ENCODE measurements around the gene POU2F3.
"Not testable (repeated sequence)": the region's sequence is repeated elsewhere in the genome, so short reads cannot be mapped to it uniquely, and the experiment has no call there.

POU2F3 gene

DNA sequence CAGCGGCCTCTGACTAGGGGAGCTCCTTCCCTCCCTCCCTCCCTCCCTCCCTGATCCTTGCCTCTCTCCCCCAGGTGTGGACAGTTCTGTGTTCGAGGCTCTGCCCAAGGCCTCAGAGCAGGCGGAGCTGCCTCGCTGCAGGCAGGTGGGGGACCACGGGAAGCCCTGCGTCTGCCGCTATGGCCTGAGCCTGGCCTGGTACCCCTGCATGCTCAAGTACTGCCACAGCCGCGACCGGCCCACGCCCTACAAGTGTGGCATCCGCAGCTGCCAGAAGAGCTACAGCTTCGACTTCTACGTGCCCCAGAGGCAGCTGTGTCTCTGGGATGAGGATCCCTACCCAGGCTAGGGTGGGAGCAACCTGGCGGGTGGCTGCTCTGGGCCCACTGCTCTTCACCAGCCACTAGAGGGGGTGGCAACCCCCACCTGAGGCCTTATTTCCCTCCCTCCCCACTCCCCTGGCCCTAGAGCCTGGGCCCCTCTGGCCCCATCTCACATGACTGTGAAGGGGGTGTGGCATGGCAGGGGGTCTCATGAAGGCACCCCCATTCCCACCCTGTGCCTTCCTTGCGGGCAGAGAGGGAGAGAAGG is 11.1 kb upstream of the POU2F3 start:
- no peak for DNase-seq

DNA sequence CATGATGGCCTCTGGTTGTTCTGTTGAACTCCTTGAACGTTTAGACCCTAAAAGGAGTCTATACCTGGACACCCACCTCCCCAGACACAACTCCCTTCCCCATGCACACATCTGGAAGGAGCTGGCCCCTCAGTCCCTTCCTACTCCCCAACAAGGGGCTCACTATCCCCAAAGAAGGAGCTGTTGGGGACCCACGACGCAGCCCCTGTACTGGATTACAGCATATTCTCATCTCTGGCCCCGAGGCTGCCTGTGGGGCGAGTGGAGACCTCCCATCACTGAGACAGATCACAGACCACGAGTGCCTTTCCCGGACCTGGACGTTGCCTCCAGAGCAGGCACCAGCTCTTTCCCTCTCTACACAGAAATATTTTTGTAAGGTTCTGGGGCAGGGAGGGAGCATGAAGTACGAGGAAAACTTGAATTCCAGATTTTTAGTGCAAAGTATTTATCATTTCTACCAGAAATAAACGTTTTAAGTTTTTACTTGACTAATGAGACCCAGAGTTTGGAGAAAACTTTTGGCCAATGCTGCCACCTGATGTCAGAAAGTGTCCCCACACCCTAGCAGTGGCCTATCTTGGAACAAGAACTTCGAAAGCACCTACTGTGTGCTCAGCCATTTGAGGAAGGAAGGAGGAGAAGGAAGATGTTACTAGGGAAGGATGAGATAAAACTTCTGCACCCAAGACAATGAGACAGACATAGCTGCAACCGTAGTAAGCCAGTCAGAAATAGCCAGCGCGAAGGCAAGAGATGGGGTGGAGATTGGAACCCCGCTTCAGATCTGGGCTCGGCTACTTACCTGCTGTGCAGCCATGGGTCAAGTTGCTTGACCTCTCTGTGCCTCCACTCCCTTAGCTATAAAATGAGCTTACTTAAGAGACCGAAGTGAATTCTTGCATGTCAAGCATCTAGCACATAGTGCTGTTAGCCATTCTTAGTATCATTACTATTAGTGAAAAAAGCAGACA is 10.2 kb upstream of the POU2F3 start:
- no peak for DNase-seq

DNA sequence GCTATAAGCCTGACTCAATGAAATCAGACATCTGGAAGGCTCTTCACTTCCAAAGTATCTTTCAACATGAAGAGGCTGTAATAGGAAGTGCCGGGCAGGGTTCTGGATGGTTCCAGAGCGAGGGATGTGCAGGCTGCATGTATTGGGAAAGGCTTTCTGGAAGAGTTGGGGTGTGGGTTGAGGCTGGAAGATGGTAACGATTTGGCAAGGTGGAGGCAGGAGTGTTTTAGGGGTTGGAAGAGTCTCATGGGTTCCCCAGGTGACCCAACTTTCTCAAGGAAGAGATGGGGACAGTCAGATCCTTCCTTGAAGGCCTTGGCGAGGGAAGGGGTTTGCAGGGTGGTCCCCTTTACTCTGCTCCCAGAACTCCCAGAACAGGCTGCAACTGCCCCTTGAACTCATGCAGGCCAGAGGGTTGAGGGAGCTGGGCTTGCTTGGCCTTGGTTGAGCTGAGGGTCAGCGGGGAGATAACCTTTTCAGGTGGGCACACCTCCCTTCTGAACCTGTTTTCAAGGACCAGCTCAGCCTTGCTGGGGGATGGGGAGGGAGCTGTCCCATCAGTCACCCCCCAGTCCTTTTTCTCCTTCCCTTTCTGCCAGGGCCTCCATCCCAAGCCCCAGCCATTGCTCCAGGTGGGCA is 9.4 kb upstream of the POU2F3 start:
- DNase-seq, result no peak

DNA sequence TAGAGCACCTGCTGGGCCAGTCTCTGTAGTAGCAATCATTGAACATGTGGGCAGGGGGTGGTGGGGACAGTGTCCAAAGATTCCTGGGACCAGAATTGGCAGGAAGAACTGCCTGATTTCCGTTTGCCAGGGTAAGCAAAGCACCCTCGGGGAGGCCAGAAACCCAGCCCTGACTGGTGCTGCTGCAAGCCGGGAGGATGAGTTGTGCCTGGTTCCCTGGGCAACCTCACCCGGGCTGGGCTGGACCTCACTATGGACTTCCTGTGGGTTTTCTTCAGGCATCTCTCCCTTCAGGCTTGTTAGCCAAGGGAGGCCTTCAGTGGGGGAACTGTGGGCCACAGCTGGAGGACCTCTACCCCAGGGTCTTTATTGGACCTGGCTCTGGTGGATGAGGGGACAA is 8.0 kb upstream of the POU2F3 start:
- DNase-seq, result no peak

DNA sequence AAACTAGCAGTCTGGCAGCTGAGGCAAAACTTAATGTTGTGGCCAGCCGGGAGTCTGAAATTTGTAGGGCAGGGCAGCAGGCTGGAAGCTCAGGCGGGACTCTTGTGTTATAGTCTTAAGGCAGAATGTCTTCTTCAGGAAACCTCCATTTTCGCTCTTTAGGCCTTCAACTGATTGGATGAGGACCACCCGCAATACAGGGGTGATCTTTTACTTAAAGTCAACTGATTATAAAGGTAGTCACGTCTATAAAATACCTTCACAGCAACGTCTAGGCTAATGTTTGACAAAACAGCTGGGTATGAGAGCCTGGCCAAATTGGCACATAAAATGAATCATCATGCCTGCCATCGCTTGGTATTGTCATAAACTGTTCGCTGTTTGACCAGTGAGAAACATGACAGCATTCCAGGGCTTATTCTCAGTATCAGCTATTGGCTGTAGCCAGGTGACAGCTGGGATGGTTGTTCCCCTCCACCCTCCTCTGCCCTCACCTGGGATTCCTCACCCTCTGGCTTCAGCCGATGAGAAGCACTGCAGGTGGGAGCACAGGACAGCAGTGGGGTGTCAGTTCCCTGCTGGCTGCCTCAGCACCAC is 6.6 kb upstream of the POU2F3 start:
- DNase-seq, result no peak

DNA sequence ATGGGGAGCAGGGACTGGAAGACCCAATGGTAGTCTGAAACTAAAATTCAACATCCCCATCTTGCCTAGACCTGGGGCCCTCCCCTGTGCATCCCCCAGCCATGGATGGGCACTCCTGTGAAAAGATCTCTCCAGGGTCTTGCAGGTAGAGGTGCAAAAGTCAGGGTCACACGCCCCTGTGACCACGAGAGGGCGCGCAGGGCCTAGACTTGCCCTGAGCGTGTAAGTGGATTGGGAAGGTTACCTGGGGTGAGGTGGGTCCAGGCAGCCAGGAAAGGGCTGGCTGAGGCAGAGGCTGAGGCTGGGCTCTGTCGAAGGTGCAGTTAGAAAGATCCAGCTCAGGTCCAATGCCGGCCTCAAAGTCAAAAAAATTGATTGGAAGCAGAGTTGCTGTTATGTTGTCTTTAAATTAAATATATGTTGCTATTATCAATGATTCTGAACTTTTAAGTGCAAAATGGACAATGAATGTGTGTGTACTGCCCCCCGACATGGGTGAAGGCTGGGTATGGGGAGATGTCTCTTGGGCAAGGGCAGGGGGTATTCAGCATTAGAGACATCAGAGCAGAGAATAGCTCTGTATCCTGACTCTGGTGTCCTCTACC is 4.8 kb upstream of the POU2F3 start:
- peak; percentile 40 for DNase-seq

DNA sequence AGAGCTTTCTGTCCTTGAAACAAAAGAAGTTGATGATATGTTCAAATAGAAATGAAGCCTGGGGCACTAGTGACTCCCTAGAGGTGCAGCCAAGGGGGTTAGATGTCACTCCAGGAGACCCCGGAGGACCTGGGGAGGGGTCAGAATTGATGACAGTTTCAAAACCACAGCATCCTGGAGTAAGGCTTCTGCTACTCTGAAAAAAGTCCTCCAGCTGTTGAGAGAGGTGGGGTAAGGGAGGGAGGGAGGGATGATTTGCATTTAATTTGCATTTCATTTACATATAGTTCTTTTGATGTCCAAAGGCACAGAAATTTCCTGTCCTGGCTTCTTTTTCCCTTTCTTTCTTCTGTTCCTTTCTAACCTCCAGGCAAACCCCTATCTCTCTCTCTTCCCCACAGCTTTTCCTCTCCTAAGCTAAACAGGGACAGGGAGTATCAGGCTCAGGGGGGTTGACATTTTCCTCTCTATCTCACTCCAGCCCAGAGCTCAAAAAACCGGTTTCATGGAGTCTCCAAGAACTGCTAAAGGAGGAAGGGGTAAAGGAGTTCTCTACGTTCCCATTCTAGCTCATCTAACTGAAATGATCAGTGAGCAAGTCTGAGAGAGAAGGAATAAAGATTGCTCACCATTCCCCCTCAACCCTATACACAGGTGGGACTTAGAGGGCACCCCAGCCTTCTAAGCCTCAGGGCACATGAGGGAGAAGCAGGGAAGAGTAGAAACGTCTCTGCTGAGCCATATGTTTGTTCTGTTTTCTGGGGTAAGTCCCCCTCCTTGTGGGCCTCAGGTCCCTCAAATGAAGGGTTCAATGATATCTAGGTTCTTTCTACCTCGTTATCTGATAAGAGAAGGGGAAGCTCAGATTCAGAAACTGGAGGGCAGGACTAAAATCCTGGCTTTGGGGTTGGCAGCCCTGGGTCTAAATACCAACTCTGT is 3.5 kb upstream of the POU2F3 start:
- no peak for DNase-seq

DNA sequence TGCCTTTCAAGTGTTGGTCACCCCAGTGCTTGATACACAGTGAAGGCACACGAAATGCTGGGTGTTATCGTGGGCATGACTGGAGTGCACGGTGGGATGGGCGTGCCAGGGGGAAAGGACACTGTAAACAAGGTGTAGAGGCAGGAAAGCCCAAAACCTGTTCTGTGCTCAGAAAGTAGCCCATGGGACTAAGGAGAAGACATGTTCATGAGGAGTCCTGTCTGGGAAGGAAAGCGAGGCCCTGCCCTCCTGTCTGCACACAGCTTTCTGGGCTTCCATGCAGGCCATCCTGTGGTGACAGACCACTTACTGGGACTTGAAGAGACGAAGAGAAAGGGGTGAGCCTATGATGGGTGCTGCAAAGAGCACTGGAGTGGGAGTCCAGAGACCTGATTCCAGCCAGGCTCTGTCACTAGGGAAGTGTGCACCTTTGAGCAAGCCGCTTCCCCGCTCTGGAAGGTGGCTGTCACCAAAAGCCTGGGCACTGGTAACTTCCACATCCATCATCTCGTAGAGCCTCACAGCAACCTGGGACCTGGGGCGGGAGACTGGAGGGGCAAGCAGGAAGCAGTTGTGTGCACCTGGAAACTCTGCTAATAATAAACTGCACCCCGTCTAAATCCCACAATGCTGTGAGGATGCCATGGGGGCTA is 846 bp upstream of the POU2F3 start:
- DNase-seq, result no peak

DNA sequence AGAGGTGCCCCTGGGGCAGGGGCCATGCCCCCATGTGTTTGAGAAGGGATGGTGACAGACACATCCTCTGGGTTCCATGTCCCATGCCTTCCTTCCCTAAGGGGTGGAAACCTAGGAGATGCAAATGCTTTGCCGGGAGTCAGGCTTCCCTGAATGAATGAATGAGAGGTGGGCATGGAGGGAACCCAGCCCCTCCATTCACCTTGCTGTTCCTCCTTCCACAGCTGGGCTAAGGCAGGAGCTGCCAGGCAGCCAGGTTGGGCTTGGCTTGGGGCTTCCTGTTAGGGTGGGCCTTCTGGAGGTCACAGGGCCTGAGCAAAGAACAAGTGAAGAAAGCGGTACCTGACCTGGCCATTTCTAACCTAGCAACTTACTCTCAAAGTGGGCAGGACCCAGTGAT is 926 bp downstream of the POU2F3 start:
- DNase-seq, result no peak

DNA sequence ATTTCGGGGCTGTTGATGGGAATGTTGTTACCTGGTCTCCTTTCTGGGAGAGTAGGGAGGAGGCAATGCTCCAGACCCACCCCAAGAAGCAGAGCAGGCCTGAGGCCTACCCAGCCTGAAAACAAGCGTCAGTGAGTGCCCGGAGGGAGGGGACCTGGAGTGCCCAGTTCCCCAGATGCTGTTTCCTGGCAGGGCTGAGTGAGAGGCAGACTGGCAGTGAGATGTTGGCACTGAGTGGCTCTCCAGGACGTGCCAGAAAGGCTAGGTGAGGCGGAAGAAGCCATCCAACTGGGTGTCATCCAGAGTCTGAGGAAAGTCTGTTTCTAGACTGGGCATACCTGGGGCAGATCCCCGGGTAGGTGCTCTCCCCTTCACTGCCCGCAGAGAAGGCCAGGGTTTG is 1.3 kb downstream of the POU2F3 start:
- no peak for DNase-seq

DNA sequence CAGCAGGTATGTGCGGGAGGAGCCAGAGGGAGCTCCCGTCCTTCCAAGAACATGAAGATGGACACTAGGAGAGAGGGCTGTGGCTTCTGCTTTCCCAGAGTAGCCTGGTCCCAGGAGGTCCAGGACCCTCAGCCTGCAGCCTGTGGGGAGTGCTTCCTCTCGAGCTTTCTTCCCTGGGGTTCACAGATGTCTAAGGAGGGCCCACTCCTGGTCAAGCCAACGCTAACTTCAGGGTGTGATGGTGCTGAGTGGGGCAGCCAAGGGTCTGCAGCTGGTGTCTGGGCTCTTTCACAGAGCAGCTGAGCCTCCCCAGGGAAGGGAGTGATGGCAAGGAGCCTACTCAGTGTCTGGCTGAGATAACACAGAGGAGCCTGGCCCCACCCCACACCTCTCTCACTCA is 3.3 kb downstream of the POU2F3 start:
- no peak for DNase-seq

DNA sequence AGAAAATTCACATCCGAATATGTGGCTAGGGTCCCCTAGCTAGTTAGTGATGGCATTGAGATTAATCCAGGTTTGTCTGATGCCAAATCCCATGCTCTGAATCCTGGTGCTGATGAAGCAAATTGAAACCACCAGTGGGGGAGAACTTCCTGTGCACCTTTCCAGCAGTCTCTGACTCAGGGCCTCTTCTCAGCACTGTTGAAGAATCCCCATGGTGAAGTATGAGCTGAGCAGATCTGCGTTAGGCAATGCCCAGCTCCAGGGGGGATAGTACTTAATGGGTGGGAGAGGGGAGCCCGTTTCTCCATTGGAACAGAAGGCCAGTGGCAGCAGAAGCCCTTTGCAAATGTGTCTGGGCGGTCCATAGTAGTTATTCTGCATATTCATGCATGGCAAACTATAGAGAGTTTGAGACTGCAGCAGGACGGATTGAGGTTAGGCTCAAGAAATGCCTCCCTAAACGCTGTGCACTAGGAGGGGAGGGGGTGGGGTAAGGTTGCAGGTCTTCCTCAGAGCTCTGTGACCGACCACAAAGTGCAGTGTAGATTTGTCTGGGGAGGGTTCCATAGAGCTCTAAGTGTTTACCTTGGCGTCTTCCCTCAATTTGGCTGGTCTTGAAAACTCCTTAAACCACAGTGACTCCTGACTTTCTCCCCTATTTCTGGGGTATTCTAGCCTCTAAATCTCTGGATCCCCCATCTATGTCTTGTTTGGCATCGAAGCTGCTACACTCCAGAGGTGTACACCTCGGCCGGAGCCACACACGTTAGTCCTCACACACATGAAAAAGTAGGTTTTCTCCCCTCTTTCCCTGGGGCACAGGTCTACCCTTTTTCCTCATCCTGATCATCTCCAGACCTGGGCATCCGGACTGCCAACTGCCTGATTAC is 4.8 kb downstream of the POU2F3 start:
- DNase-seq, result no peak

DNA sequence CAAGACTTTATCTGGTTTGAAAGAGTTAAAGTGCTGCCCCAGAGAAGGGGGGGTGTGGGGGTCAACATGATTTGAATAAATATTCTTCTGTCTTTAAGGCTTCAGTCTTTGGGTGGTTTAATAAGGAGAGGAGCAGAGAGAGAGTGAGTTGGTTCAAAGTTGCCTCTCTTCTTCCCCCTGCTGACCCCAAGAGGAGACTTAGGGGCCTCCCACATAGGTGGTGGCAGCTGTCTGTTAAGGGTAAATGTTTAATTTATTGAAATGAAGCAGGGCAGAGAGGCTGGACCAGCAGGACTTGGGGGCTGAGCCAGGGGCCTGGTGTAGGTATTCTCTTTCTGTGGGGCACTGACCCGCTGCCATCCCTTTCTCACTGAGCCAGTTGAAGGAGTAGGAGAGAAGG is 5.5 kb downstream of the POU2F3 start:
- no peak for DNase-seq

DNA sequence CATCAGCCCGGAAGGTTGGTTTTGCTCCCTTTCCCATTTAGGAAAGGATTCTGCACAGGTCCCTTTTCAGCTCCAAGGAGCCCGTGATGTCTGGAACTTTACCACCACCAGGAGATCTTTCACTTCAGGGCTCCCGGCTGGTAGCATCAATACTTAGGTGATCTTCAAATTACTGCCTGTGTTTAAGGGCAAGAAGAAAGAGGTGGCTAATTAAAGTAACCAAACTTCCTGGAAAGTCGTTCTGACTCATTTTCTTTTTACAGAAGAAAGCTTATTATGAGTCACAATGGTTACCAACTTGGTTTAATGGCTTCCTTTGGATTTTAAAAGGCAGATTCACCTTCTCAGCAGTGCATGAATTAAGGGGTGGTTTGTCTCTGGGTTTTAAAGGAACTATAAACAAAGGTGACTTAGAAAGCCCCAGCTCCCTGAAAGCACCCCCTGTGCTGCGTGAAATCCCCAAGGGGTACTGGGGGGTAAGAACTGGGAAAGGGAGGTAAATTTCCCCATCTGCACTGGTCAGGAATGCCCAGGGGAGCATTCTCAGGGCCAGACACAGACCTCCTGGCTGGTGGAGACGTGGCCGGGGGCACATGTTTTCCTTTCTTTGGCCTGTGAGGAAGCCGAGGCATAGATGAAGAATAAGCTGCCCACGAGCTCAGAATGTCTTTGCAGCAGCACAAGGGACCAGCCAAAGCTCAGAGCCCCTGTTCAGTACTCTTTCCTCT is 8.8 kb downstream of the POU2F3 start:
- DNase-seq, result no peak

DNA sequence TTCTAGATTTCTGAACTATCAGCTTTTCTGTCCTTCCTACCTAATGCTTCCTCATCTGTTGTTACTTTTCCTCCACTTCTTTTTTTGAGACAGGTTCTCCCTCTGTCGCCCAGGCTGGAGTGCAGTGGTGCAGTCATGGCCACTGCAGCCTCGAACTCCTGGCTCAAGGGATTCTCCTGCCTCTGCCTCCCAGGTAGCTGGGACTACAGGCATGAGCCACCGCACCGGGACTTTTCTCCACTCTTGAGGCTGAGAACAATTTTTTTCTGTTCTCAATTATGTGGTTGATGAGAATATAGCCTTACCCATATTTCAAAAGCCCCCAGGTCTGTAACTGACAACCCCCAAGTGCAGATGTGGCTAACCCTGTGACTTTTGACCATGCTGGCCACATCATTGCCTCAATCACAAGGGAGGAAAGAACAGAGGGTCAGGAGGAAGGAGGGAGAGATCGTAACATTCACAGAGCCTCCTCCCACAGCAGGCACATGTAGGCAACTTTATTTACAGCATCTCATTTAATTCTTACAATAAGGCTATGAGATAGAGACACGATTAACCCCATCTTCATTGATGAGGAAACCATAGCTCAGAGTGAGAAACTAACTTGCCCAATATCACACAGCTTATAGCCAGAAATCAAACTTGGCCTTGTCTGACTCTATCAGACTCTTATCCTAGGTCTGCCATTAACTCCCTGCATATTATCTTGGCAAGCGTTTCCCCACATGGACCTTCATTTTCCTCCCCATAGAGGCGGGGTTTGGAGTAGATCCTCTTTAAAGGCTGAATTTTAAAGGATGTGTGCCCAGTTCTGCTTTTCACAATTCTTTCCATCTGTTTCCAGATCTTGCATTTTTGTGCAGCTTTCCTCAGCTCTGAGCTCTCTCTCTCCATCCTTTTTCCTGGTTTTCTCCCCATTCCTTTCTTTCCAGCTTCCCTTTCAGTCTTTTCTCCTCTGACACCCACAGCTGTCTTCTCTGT is 9.6 kb downstream of the POU2F3 start:
- DNase-seq, result no peak

DNA sequence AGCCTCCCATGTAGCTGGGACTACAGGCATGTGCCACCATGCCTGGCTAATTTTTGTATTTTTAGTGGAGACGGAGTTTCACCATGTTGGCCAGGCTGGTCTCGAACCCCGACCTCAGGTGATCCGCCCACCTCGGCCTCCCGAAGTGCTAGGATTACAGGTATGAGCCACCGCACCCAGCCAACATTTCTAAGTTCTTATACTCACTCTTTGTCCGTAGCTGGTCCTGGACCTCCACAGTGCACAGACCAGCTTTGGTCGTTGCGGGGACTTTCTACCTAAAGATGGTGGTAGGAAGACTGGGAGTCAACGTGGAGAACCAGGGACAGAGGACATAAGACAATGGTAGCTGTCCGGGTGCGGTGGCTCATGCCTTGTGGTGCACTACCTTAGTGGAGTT is 13.4 kb downstream of the POU2F3 start:
- DNase-seq, result not testable (repeated sequence)

DNA sequence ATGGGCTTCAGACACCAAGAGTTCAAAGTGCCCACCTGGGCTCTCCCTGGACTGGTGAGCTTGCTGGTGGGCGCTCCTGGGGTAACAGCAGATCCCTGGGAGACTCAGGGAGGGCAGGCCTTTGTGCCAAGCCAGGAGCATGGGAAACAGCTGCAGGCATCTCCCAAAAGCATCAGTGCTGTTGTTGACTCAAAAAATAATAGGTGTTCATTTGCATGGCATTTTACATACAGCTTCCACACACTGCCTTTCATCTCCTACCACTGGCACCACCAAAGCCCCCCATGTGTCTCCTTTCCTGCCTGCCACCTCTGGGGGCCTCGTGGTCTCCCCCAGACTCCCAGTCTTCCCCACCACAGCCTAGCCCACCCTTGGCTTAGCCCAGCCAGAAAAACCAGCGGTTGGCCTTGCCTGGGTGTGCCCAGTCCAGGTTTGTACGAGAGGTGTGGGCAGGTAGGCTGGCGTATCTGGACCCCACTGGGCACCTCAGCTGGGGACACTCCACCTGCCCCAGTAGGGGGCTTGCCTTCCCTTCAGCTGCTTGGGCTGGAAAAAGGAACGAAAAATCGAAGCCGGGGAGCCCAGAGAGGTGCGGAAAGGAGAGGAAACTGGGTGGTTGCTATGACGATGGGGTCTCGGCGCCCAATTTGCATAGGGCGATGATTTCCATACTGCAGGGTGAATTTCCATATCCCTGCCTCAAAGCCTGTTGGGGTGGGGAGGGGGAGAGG is 15.0 kb downstream of the POU2F3 start:
- no peak for DNase-seq

DNA sequence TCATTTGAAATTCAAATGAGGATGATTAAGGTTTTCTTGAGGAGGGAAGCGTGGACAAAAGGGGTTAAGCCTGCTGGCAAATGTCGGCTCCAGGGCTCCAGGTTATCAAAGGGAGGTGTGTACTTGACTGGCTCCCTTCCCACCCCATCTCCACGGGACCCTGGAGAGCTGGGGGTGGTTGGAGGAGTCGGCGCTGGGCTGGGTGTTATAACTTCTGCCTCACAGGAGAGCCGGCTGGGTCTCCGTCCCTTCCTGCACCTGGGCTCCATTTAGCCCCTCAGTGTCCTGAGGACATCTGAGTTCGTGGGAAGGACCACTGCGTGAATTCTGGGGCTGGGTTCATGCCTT is 15.6 kb downstream of the POU2F3 start:
- no peak for DNase-seq
